H1 (cell line): ENCODE measurements around the gene SCARB1. TPM values are rescaled to one million over a fixed set of nuclear protein-coding genes. Genes with fewer than 3 reads are reported as not detected.

ENCODE experiments used
- CTCF ChIA-PET: fragments of 300-600 bp; sonication (Branson Sonifier 250); formaldehyde crosslinking; loops from one replicate; lab custom pipeline; 2021; ENCODE audit not compliant: partially characterized antibody; lab: Charles Lee
- POLR2A ChIA-PET: fragments of 300-600 bp; sonication (Branson Sonifier 250); formaldehyde crosslinking; loops from one replicate; lab custom pipeline; 2021; ENCODE audit warnings: inconsistent platforms; ENCODE audit not compliant: partially characterized antibody; lab: Charles Lee
- DNase-seq, 2 experiments: peaks; one replicate each; pipeline versions ENCODE4 v3.0.0 to v3.0.0-alpha.2; 2010 to 2022; ENCODE audit warnings: low spot score in 2 of 2, low read depth in 1 of 2, mixed read lengths in 1 of 2
- FAIRE-seq: peaks from 2 replicates; lab custom pipeline; 2011; peaks lifted over from hg19 to GRCh38; lab: Jason Lieb, UNC
- H2AFZ ChIP-seq: 2 replicates; pipeline ENCODE4 v1.8.1; 2012; ENCODE audit warnings: low read length, inconsistent platforms
- H2AK5ac ChIP-seq: 2 replicates; pipeline ENCODE4 v1.6.1; 2013; ENCODE audit warnings: low read depth, low read length
- H2BK120ac ChIP-seq: replicated peaks from 2 replicates; pipeline ENCODE3; 2013; ENCODE audit warnings: low read depth, low read length, inconsistent platforms
- H2BK12ac ChIP-seq: 2 replicates; pipeline ENCODE4 v1.6.1; 2013; ENCODE audit warnings: low read depth, low read length
- H2BK15ac ChIP-seq: 2 replicates; pipeline ENCODE4 v1.6.1; 2013; ENCODE audit warnings: low read length
- H2BK20ac ChIP-seq: 2 replicates; pipeline ENCODE4 v1.6.1; 2013; ENCODE audit warnings: low read length
- H2BK5ac ChIP-seq: 2 replicates; pipeline ENCODE4 v1.6.1; 2013; ENCODE audit warnings: low read depth, low read length
- H3K14ac ChIP-seq: 2 replicates; pipeline ENCODE4 v1.6.1; 2013; ENCODE audit warnings: inconsistent platforms; ENCODE audit not compliant: insufficient read length
- H3K18ac ChIP-seq: 2 replicates; pipeline ENCODE4 v1.6.1; 2013; ENCODE audit warnings: low read length; ENCODE audit errors: extremely low read depth
- H3K23ac ChIP-seq: 2 replicates; pipeline ENCODE4 v1.6.1; 2013; ENCODE audit warnings: inconsistent platforms; ENCODE audit not compliant: insufficient read length
- H3K23me2 ChIP-seq: 2 replicates; pipeline ENCODE4 v1.6.1; 2013; ENCODE audit warnings: low read depth, low read length
- H3K27ac ChIP-seq: 2 replicates; pipeline ENCODE4 v1.6.1; 2011; ENCODE audit warnings: low read depth, low read length, inconsistent platforms
- H3K27me3 ChIP-seq, 4 experiments: replicated peaks in 1 of 4; 1 replicate in 1 of 4; 2 replicates in 3 of 4; pipeline versions ENCODE4 v1.6.1 to v1.8.1; 2011 to 2013; ENCODE audit warnings: low read length in 3 of 4, mild to moderate bottlenecking in 3 of 4, inconsistent platforms in 2 of 4, mixed read lengths in 2 of 4, moderate library complexity in 1 of 4; ENCODE audit not compliant: control insufficient read depth in 3 of 4, insufficient read depth in 3 of 4; ENCODE audit errors: extremely low read depth in 1 of 4
- H3K36me3 ChIP-seq, 4 experiments: 2 replicates each; pipeline versions ENCODE4 v1.6.1 to v1.8.1; 2011 to 2013; ENCODE audit warnings: mild to moderate bottlenecking in 4 of 4, low read length in 3 of 4, moderate library complexity in 2 of 4, control low read depth in 1 of 4, inconsistent platforms in 1 of 4; ENCODE audit not compliant: insufficient read depth in 4 of 4, control insufficient read depth in 2 of 4
- H3K4ac ChIP-seq: replicated peaks from 2 replicates; pipeline ENCODE3; 2013; ENCODE audit warnings: low read length, low read depth, mixed read lengths, inconsistent platforms; ENCODE audit not compliant: insufficient read length
- H3K4me1 ChIP-seq, 4 experiments: replicated peaks in 1 of 4; 1 replicate in 1 of 4; 2 replicates in 3 of 4; pipeline versions ENCODE4 v1.6.1 to v1.8.1; 2011 to 2013; ENCODE audit warnings: low read length in 3 of 4, inconsistent platforms in 2 of 4, mixed read lengths in 1 of 4; ENCODE audit not compliant: insufficient read depth in 4 of 4, control insufficient read depth in 3 of 4
- H3K4me2 ChIP-seq, 2 experiments: 2 replicates each; pipeline versions ENCODE4 v1.6.1 to v1.8.1; 2011 to 2013; ENCODE audit warnings: low read depth in 2 of 2, low read length in 2 of 2, control low read depth in 1 of 2, inconsistent platforms in 1 of 2, mild to moderate bottlenecking in 1 of 2; ENCODE audit not compliant: insufficient read depth in 1 of 2
- H3K4me3 ChIP-seq, 4 experiments: fragments of 200-600, 300-600 bp in 1 of 4; sonication (generic), shearing (Covaris generic), sonication (Bioruptor Twin) in 1 of 4; 2 replicates each; pipeline versions ENCODE4 v1.5.1 to v1.8.1; 2011 to 2016; ENCODE audit warnings: low read length in 4 of 4, low read depth in 3 of 4, control low read depth in 2 of 4, inconsistent platforms in 2 of 4, mild to moderate bottlenecking in 2 of 4, mixed read lengths in 1 of 4, moderate library complexity in 1 of 4; ENCODE audit not compliant: insufficient read depth in 2 of 4; ENCODE audit errors: extremely low read depth in 1 of 4
- H3K56ac ChIP-seq: replicated peaks from 2 replicates; pipeline ENCODE3; 2013; ENCODE audit warnings: low read depth, mild to moderate bottlenecking, mixed read lengths, low read length, inconsistent platforms; ENCODE audit not compliant: insufficient read length
- H3K79me1 ChIP-seq: 2 replicates; pipeline ENCODE4 v1.6.1; 2013; ENCODE audit warnings: low read depth, low read length, control low read depth
- H3K79me2 ChIP-seq, 2 experiments: 2 replicates each; pipeline versions ENCODE4 v1.6.1 to v1.8.1; 2012 to 2013; ENCODE audit warnings: low read length in 2 of 2, mild to moderate bottlenecking in 2 of 2, inconsistent platforms in 1 of 2; ENCODE audit not compliant: insufficient read depth in 2 of 2, control insufficient read depth in 1 of 2
- H3K9ac ChIP-seq, 4 experiments: replicated peaks in 1 of 4; 1 replicate in 1 of 4; 2 replicates in 3 of 4; pipeline versions ENCODE4 v1.6.1 to v1.8.1; 2011 to 2013; ENCODE audit warnings: low read depth in 3 of 4, low read length in 3 of 4, control low read depth in 2 of 4, mild to moderate bottlenecking in 2 of 4, moderate library complexity in 2 of 4, inconsistent platforms in 1 of 4; ENCODE audit errors: extremely low read depth in 1 of 4
- H3K9me3 ChIP-seq, 2 experiments: 2 replicates each; pipeline versions ENCODE4 v1.6.1 to v1.8.1; 2012 to 2013; ENCODE audit warnings: mild to moderate bottlenecking in 2 of 2, moderate library complexity in 2 of 2, control low read depth in 1 of 2, inconsistent platforms in 1 of 2, low read depth in 1 of 2, low read length in 1 of 2, mixed read lengths in 1 of 2; ENCODE audit not compliant: insufficient read depth in 2 of 2
- H4K20me1 ChIP-seq, 2 experiments: replicated peaks in 1 of 2; 2 replicates each; pipeline versions ENCODE3 to v1.8.1; 2011 to 2013; ENCODE audit warnings: inconsistent platforms in 2 of 2, low read length in 2 of 2, mild to moderate bottlenecking in 1 of 2; ENCODE audit not compliant: insufficient read depth in 2 of 2, control insufficient read depth in 1 of 2
- H4K5ac ChIP-seq: 2 replicates; pipeline ENCODE4 v1.6.1; 2013; ENCODE audit warnings: low read length, low read depth, mixed read lengths, inconsistent platforms; ENCODE audit not compliant: insufficient read length
- H4K8ac ChIP-seq: 2 replicates; pipeline ENCODE4 v1.8.0; 2013; ENCODE audit warnings: mild to moderate bottlenecking, moderate library complexity, low read length, inconsistent platforms; ENCODE audit not compliant: insufficient read depth; ENCODE audit errors: extremely low read depth
- H4K91ac ChIP-seq: replicated peaks from 2 replicates; pipeline ENCODE3; 2013; ENCODE audit warnings: low read length, mixed read lengths, inconsistent platforms; ENCODE audit not compliant: insufficient read length
- TAF7 ChIP-seq: optimal IDR thresholded peaks from 2 replicates; pipeline ENCODE3; 2011; ENCODE audit warnings: low read depth, mild to moderate bottlenecking, inconsistent platforms, low read length, moderate library complexity, borderline replicate concordance
- USF2 ChIP-seq: IDR thresholded peaks from 2 replicates; pipeline ENCODE4 v1.6.1; 2011; ENCODE audit warnings: low read length, improper control_type of control experiment
- WGBS, 2 experiments: shearing (Covaris generic) in 1 of 2; methylation state at CpG; one replicate each; pipeline versions ENCODE4 v1.1.6 to v1.1.7; 2013 to 2015; ENCODE audit warnings: low lambda C conversion rate in 2 of 2, mixed read lengths in 2 of 2, inconsistent platforms in 1 of 2, low coverage in 1 of 2, missing lambda C conversion rate in 1 of 2; ENCODE audit not compliant: insufficient replicate concordance in 2 of 2, insufficient coverage in 1 of 2, insufficient read length in 1 of 2; ENCODE audit errors: extremely low coverage in 1 of 2, missing lambda C conversion rate in 1 of 2; 5-methylcytosine and 5-hydroxymethylcytosine counted together
- polyA plus RNA-seq, 7 experiments: library from polyadenylated mRNA; depleted of rRNA in 3 of 7; stranded (reverse) in 5 of 7; unstranded in 2 of 7; fragments of >200 nt in 5 of 7; fragments of 200-250 nt in 2 of 7; gene quantifications; 1 replicate in 5 of 7; 2 replicates in 1 of 7; 4 replicates in 1 of 7; pipeline versions ENCODE4 v1.2.1 to v1.2.3, GENCODE V29; 2011 to 2013; ENCODE audit warnings: missing spikeins in 2 of 7, mixed read lengths in 2 of 7
- total RNA-seq: library from RNA; stranded (reverse); fragmentation: NEBNext Ultra II Directional; extraction: Animal tissue kit (Norgen Biotek cat#: 25700); gene quantifications from 2 replicates; pipeline ENCODE4 v1.2.1, GENCODE V29; 2021

The SCARB1 gene
- total and polyA plus RNA-seq, 2 of the 8 experiments (the other 6 are each of a cell fraction or from before 2014, with no cell fraction given): 45.3 to 57.1 TPM

- POLR2A ChIA-PET: no interaction called here
- Histone ChIP-seq H3K18ac (peak overlapping the region; percentile 2; the same call in 1 of the 2 replicates), H3K4me3 (no peak overlapping the region), H2AK5ac (no peak overlapping the region), H3K4ac (no peak overlapping the region), H3K9me3 (no peaks in the 10 kb centered on the region), H4K8ac (no peak overlapping the region), H3K27ac (no peak overlapping the region), H3K4me2 (no peak overlapping the region), H3K4me1 (0 out of 7 replicates have a peak, but pooled peaks cover 0 to 3% (median 0%) of the 10 kb centered on the region in 4 experiments), H3K36me3 (no peaks in the 10 kb centered on the region), H3K79me1 (no peaks in the 10 kb centered on the region), H4K20me1 (peaks cover 0 to 2% of the 10 kb centered on the region in 2 experiments), H4K91ac (no peak overlapping the region), H2BK5ac (no peak overlapping the region), H3K56ac (no peak overlapping the region), H2AFZ (peak overlapping the region; percentile 91), H3K79me2 (no peaks in the 10 kb centered on the region), H2BK12ac (no peak overlapping the region), H2BK120ac (no peak overlapping the region), H3K9ac (no peak overlapping the region), H3K23me2 (peaks cover 5% of the 10 kb centered on the region; the same call in 1 of the 2 replicates), H3K23ac (no peak overlapping the region), H2BK15ac (no peak overlapping the region), H4K5ac (no peak overlapping the region), H3K14ac (no peak overlapping the region), H3K27me3 (no peaks in the 10 kb centered on the region), H2BK20ac (no peak overlapping the region)
- DNase-seq (no peak), FAIRE-seq (no peak)
- CTCF ChIA-PET: interaction anchor here (0.8 to 2.3 kb wide), 3 partner anchors 12 to 27 kb away, joined by 3 to 6 read pairs (median 4); no protein-coding TSS in a partner anchor
- peak; percentile 54; the same call in 1 of the 2 replicates for TF ChIP-seq USF2
- TF ChIP-seq TAF7: no peak
- 86% methylated on average over 3 of the region's 3 CpGs; no CpG with 5 or more reads in 1 of the 2 experiments for WGBS, 2 experiments
These were observed 13.8 kb upstream of the SCARB1 start for GRCh38 chr12:124877423-124877822.
